Activated CD4-positive, CD25-positive, alpha-beta regulatory T cell (primary cell): ENCODE data around the gene ANXA5.
"Not testable (repeated sequence)": the region's sequence is repeated elsewhere in the genome, so short reads cannot be mapped to it uniquely, and the experiment has no call there.

Experiments used
- DNase-seq, 4 experiments: peaks; one replicate each; lab custom pipeline; 2025; lab: John Stamatoyannopoulos, UW

Gene ANXA5

GRCh38 chr4:121679267-121679666, 17.5 kb downstream of the ANXA5 start:
- no peak for DNase-seq

GRCh38 chr4:121677524-121677923, 19.3 kb downstream of the ANXA5 start:
- no peak for DNase-seq

- DNase-seq, result no peak
Observed at GRCh38 chr4:121676345-121677075, 20.3 kb downstream of the ANXA5 start.

GRCh38 chr4:121675715-121676114, 21.1 kb downstream of the ANXA5 start:
- no peak for DNase-seq

- DNase-seq, result no peak
Observed at GRCh38 chr4:121674696-121675095, 22.1 kb downstream of the ANXA5 start.

GRCh38 chr4:121674191-121674590, 22.6 kb downstream of the ANXA5 start:
- DNase-seq, result no peak

GRCh38 chr4:121669163-121669550, 27.6 kb downstream of the ANXA5 start:
- DNase-seq, result no peak

- no peak for DNase-seq
Observed at GRCh38 chr4:121668368-121669162, 28.2 kb downstream of the ANXA5 start.

GRCh38 chr4:121666091-121666679, 30.6 kb downstream of the ANXA5 start:
- no peak for DNase-seq

- no peak for DNase-seq
Observed at GRCh38 chr4:121665371-121665770, 31.4 kb downstream of the ANXA5 start.

- DNase-seq, result no peak
Observed at GRCh38 chr4:121662225-121662624, 34.6 kb downstream of the ANXA5 start.

GRCh38 chr4:121660175-121660933, 36.4 kb downstream of the ANXA5 start:
- not testable (repeated sequence) for DNase-seq

GRCh38 chr4:121658125-121658524, 38.7 kb downstream of the ANXA5 start:
- no peak for DNase-seq

GRCh38 chr4:121656269-121656641, 40.5 kb downstream of the ANXA5 start:
- no peak for DNase-seq

- DNase-seq, result no peak
Observed at GRCh38 chr4:121655320-121656268, 41.2 kb downstream of the ANXA5 start.

- no peak for DNase-seq
Observed at GRCh38 chr4:121654738-121655137, 42.0 kb downstream of the ANXA5 start.

- no peak for DNase-seq
Observed at GRCh38 chr4:121653986-121654385, 42.8 kb downstream of the ANXA5 start.

- DNase-seq, result no peak
Observed at GRCh38 chr4:121653214-121653613, 43.6 kb downstream of the ANXA5 start.

- DNase-seq, result no peak
Observed at GRCh38 chr4:121651597-121651996, 45.2 kb downstream of the ANXA5 start.

GRCh38 chr4:121650741-121651140, 46.0 kb downstream of the ANXA5 start:
- DNase-seq, result no peak

GRCh38 chr4:121648516-121648915, 48.3 kb downstream of the ANXA5 start:
- DNase-seq, result no peak
